ENCODE results near the gene SENP5. TPM values are rescaled to one million over a fixed set of nuclear protein-coding genes. Genes with fewer than 3 reads are reported as not detected.
A peak's percentile ranks its signal among the peaks of the same experiment; 100 is the strongest.
"Not testable (repeated sequence)": the region's sequence is repeated elsewhere in the genome, so short reads cannot be mapped to it uniquely, and the experiment has no call there.

Gene SENP5
- 10 to 100 TPM; 41.1 to 60.6 (median 44.1) TPM for total RNA-seq

DNA sequence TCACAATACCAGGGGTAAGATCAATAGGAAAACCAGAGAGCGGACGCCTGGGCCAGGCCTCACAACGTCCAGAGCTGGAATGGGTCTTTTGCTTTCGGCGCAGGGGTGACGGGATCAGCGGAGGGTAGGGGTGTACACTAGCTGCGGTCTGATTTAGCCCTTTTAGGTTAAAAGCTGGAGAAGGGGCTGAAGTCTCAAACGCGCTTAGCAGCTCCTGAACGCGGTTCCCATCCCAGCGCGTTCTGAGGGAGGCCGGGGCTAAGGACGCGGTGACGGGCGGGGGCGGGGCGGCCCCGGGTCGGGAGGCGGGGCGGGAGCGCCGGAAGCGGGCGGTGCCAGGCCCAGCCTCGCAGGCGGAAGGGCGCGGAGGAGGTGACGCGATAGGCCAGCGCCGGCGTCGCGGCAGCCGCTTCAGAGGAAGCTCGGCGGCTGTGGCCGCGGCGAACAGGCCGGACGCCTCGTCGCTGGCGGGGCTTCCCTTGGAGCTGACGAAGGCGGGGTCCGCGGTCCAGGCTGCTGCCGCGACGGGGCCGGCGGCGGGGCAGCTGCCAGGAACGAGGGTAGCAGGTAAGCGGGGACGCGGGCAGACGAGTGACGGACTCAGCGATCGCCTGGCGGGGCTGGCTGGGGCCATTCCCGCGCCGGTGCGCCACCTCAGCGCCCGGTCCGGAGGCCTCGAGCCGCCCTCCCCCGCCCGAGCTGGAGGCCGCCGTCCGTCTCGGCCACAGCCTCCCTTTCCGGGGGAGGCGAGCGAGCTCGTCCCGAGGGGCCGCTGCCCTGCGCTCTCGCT, at the start of gene SENP5:
Gene SENP5 (plus strand): TSS at position 414 of the 790 bp plus-strand sequence. CDS start 17,262 bp downstream, outside the sequence.
- TF ChIP-seq, protein P1, sequence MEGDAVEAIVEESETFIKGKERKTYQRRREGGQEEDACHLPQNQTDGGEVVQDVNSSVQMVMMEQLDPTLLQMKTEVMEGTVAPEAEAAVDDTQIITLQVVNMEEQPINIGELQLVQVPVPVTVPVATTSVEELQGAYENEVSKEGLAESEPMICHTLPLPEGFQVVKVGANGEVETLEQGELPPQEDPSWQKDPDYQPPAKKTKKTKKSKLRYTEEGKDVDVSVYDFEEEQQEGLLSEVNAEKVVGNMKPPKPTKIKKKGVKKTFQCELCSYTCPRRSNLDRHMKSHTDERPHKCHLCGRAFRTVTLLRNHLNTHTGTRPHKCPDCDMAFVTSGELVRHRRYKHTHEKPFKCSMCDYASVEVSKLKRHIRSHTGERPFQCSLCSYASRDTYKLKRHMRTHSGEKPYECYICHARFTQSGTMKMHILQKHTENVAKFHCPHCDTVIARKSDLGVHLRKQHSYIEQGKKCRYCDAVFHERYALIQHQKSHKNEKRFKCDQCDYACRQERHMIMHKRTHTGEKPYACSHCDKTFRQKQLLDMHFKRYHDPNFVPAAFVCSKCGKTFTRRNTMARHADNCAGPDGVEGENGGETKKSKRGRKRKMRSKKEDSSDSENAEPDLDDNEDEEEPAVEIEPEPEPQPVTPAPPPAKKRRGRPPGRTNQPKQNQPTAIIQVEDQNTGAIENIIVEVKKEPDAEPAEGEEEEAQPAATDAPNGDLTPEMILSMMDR (IDR thresholded peaks at IDR 0.05): peak in 1 of 5 experiments; percentile 10
- TF ChIP-seq POLR2A (IDR thresholded peaks at IDR 0.05): peak; percentile 50 to 89
- peak in 1 of 2 donors; percentile 91 for TF ChIP-seq EP300 (IDR thresholded peaks at IDR 0.05)
- peak within 1 kb of the TSS; percentile 67 to 97 (median 92) for H3K27ac ChIP-seq
- H3K36me3 ChIP-seq: no peaks in the 10 kb centered on the region
- peak; percentile 72 to 74 for DNase-seq (ENCODE audit: low spot score in 2 of 2)
- no peaks in the 10 kb centered on the region for H3K27me3 ChIP-seq
- peaks cover 0 to 2% (median 0%) of the 10 kb centered on the region in 4 donors for H3K9me3 ChIP-seq
- WGBS, 2 donors: 1 to 2% methylated on average over 16 to 79 of the region's 93 CpGs
- H3K4me1 ChIP-seq: peaks cover 0 to 44% (median 15%) of the 10 kb centered on the region in 4 donors
- H3K4me3 ChIP-seq: peak within 1 kb of the TSS; percentile 89 to 100 (median 96)

DNA sequence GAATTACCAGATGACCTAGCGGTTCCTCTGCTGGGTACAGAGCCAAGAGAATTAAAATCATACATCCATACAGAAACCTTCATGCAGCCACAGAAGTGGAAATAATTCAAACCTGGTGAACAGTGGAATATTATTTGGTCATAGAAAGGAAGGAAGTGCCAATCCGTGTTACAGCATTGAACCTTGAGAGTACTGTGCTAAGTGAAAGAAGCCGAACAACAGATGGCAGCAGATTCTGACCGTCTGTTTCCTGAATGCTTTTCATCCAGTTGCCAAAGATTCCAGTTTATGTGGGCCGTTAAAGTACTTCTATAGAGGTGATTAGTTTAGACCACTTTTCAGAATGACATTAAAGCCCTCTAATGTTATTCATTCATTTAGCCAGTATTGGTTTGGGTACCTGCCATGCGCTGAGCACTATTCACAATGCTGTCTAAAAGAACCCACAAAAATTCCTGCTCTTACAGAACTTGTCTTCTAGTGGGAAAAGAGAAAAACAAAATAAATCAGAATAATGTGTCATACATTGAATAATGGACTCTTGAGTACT, 45.8 kb upstream of the SENP5 start:
- no peaks in the 10 kb centered on the region for H3K27me3 ChIP-seq
- DNase-seq (ENCODE audit: low spot score in 2 of 2): no peak
- TF ChIP-seq, protein P1 (IDR thresholded peaks at IDR 0.05): no peak
- TF ChIP-seq EP300 (IDR thresholded peaks at IDR 0.05): no peak
- TF ChIP-seq POLR2A (IDR thresholded peaks at IDR 0.05): no peak
- peaks cover 11 to 99% (median 24%) of the 10 kb centered on the region in 3 donors for H3K36me3 ChIP-seq
- WGBS, 2 donors: 87 to 95% methylated on average over 6 of the region's 6 CpGs
- H3K4me3 ChIP-seq: no peak overlapping the region
- no peaks in the 10 kb centered on the region for H3K4me1 ChIP-seq
- H3K9me3 ChIP-seq: no peaks in the 10 kb centered on the region
- H3K27ac ChIP-seq: no peak overlapping the region

DNA sequence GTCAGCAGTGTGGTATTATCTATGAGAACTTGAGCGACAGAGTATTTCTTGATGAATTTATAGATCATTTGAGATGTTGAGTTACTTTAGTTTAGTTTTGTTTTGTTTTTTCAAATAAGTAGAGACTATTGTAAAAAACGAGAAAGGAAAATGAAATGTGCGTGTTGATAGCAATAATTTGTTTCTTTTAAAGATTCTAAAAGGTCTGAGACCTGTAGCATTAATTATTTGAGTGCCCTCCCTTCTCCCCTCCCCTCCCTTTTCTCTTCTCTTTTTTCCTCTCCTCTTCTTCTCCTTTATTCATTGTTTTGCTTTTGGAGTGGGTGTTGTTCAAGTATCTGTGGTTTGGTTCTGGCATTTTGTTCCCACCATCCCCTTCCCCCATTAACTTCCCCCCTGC, 38.1 kb upstream of the SENP5 start:
- not testable (repeated sequence) for DNase-seq (ENCODE audit: low spot score in 2 of 2); H3K27ac ChIP-seq; H3K4me1 ChIP-seq; H3K4me3 ChIP-seq; H3K27me3 ChIP-seq; H3K9me3 ChIP-seq
- 92% methylated on average over 3 of the region's 3 CpGs for WGBS, 2 donors
- peaks cover 0 to 67% (median 3%) of the 10 kb centered on the region in 3 donors for H3K36me3 ChIP-seq

GRCh38 chr3:196835086-196835485, 32.6 kb upstream of the SENP5 start:
- no peak for TF ChIP-seq EP300 (IDR thresholded peaks at IDR 0.05)
- TF ChIP-seq, protein P1 (IDR thresholded peaks at IDR 0.05): no peak
- no peak for TF ChIP-seq POLR2A (IDR thresholded peaks at IDR 0.05)
- DNase-seq (ENCODE audit: low spot score in 2 of 2): no peak
- no peaks in the 10 kb centered on the region for H3K27me3 ChIP-seq
- no peak overlapping the region for H3K4me3 ChIP-seq
- WGBS, 2 donors: 63 to 75% methylated on average over 8 of the region's 8 CpGs
- no peaks in the 10 kb centered on the region for H3K4me1 ChIP-seq
- no peaks in the 10 kb centered on the region for H3K9me3 ChIP-seq
- peaks cover 0 to 14% (median 3%) of the 10 kb centered on the region in 3 donors for H3K36me3 ChIP-seq
- no peak overlapping the region for H3K27ac ChIP-seq

GRCh38 chr3:196836626-196837025, 31.1 kb upstream of the SENP5 start:
- 86 to 100% methylated on average over 1 of the region's 1 CpG for WGBS, 2 donors
- not testable (repeated sequence) for H3K27ac ChIP-seq; H3K4me1 ChIP-seq; DNase-seq (ENCODE audit: low spot score in 2 of 2); H3K4me3 ChIP-seq; H3K9me3 ChIP-seq; H3K36me3 ChIP-seq; H3K27me3 ChIP-seq

- no peak overlapping the region for H3K27ac ChIP-seq
- H3K4me1 ChIP-seq: no peaks in the 10 kb centered on the region
- peak; percentile 26 to 70 for DNase-seq (ENCODE audit: low spot score in 2 of 2)
- H3K9me3 ChIP-seq: no peaks in the 10 kb centered on the region
- H3K4me3 ChIP-seq: no peak overlapping the region
- 57 to 58% methylated on average over 3 of the region's 3 CpGs for WGBS, 2 donors
- no peaks in the 10 kb centered on the region for H3K36me3 ChIP-seq
- H3K27me3 ChIP-seq: no peaks in the 10 kb centered on the region
- TF ChIP-seq, protein P1 (IDR thresholded peaks at IDR 0.05): peak; percentile 46 to 66 (median 56)
- TF ChIP-seq POLR2A (IDR thresholded peaks at IDR 0.05) (no peak), EP300 (IDR thresholded peaks at IDR 0.05) (no peak)
Observed at GRCh38 chr3:196837819-196838420, 29.8 kb upstream of the SENP5 start.

GRCh38 chr3:196839351-196839750, 28.4 kb upstream of the SENP5 start:
- not testable (repeated sequence) for H3K27ac ChIP-seq; H3K36me3 ChIP-seq; DNase-seq (ENCODE audit: low spot score in 2 of 2); H3K4me1 ChIP-seq; H3K9me3 ChIP-seq; H3K4me3 ChIP-seq; H3K27me3 ChIP-seq
- 89 to 92% methylated on average over 6 of the region's 6 CpGs for WGBS, 2 donors

Data from tibial nerve (tissue), 4 donors.